CD4-positive, alpha-beta T cell (primary cell): ENCODE measurements around the gene CAMTA1. TPM values are rescaled to one million over a fixed set of nuclear protein-coding genes. Genes with fewer than 3 reads are reported as not detected.

Experiments used
- ATAC-seq: fragments of 200-7000 bp; cut with Tn5 transposase; one replicate; pipeline ENCODE4 v1.10.0; 2022; ENCODE audit warnings: mild to moderate bottlenecking; ENCODE audit not compliant: poor library complexity
- CTCF ChIA-PET: fragments of 350-600 bp; sonication (Branson Sonifier 250); formaldehyde crosslinking; loops from one replicate; lab custom pipeline; 2021; ENCODE audit warnings: antibody characterized with exemption, inconsistent platforms; lab: Charles Lee
- POLR2A ChIA-PET: fragments of 350-600 bp; sonication (Branson Sonifier 250); formaldehyde crosslinking; loops from one replicate; lab custom pipeline; 2021; ENCODE audit warnings: antibody characterized with exemption, inconsistent platforms; lab: Charles Lee
- DNase-seq, 14 experiments: peaks; one replicate each; pipeline ENCODE4 v3.0.0-alpha.2; 2013 to 2020; ENCODE audit warnings: mixed read lengths in 2 of 14
- H3K27ac ChIP-seq, 2 donors: one replicate each; pipeline versions ENCODE4 v1.5.1 to v1.7.0; 2013; ENCODE audit warnings: low read length in 2 of 2, low read depth in 1 of 2, mild to moderate bottlenecking in 1 of 2
- H3K27me3 ChIP-seq, 2 experiments: 1 replicate in 1 of 2; 2 replicates in 1 of 2; pipeline versions ENCODE4 v1.6.1 to v1.7.0; 2013; ENCODE audit warnings: low read length in 2 of 2, control low read depth in 1 of 2, mild to moderate bottlenecking in 1 of 2, moderate library complexity in 1 of 2; ENCODE audit not compliant: insufficient read depth in 2 of 2, control insufficient read depth in 1 of 2
- H3K36me3 ChIP-seq: one replicate; pipeline ENCODE4 v1.6.1; 2013; ENCODE audit warnings: low read length, control low read depth; ENCODE audit not compliant: insufficient read depth
- H3K4me1 ChIP-seq: one replicate; pipeline ENCODE4 v1.6.1; 2013; ENCODE audit warnings: low read length, control low read depth; ENCODE audit not compliant: insufficient read depth
- H3K4me3 ChIP-seq: one replicate; pipeline ENCODE4 v1.5.1; 2013; ENCODE audit warnings: mild to moderate bottlenecking, low read length, moderate library complexity
- H3K9me3 ChIP-seq, 2 experiments: 1 replicate in 1 of 2; 2 replicates in 1 of 2; pipeline versions ENCODE4 v1.6.1 to v1.7.0; 2013; ENCODE audit warnings: low read length in 2 of 2, mild to moderate bottlenecking in 2 of 2, control low read depth in 1 of 2, moderate library complexity in 1 of 2; ENCODE audit not compliant: control insufficient read depth in 1 of 2, insufficient read depth in 1 of 2
- H3K27ac Mint-ChIP-seq: one replicate; pipeline ENCODE4 v1.8.0; 2020; ENCODE audit warnings: mixed read lengths
- H3K27me3 Mint-ChIP-seq: one replicate; pipeline ENCODE4 v1.8.0; 2021; ENCODE audit warnings: mixed read lengths
- H3K36me3 Mint-ChIP-seq: one replicate; pipeline ENCODE4 v1.8.0; 2021; ENCODE audit warnings: low read depth, mixed read lengths
- H3K4me1 Mint-ChIP-seq: one replicate; pipeline ENCODE4 v1.8.0; 2021; ENCODE audit warnings: low read depth, mixed read lengths
- H3K4me3 Mint-ChIP-seq: one replicate; pipeline ENCODE4 v1.8.0; 2020; ENCODE audit warnings: mild to moderate bottlenecking, mixed read lengths
- H3K9me3 Mint-ChIP-seq: one replicate; pipeline ENCODE4 v1.8.0; 2020; ENCODE audit warnings: mixed read lengths
- CTCF ChIP-seq: fragments of 200-600 bp; IDR thresholded peaks from one replicate; pipeline ENCODE4 v1.8.0; 2022; ENCODE audit warnings: antibody characterized with exemption, mild to moderate bottlenecking
- intact Hi-C, 2 experiments: fragments of 100-400 bp; cut with DNase I in 1 of 2; cut with micrococcal nuclease in 1 of 2; formaldehyde crosslinking; loops; one replicate each; pipeline versions ENCODE4 v1.15.1 to v1.9.0; 2023 to 2025; cut with DNase I, micrococcal nuclease
- total RNA-seq, 174 experiments: library from RNA in 2 of 174; stranded (reverse) in 2 of 174; gene quantifications; one replicate each; pipeline ENCODE4 v1.2.3 and lab custom pipeline; 2021 to 2026

The CAMTA1 gene
- total RNA-seq, 2 experiments from 2014 or later: 38.6 to 39.3 TPM

GRCh38 chr1:7616953-7617352, 831.7 kb downstream of the CAMTA1 start:
- no peak for DNase-seq
- H3K27me3 ChIP-seq: no peaks in the 10 kb centered on the region
- no peaks in the 10 kb centered on the region for H3K4me1 Mint-ChIP-seq
- H3K27ac ChIP-seq: no peak overlapping the region
- no peak overlapping the region for H3K4me3 Mint-ChIP-seq
- no peak overlapping the region for H3K4me3 ChIP-seq
- H3K9me3 Mint-ChIP-seq: no peaks in the 10 kb centered on the region
- intact Hi-C loops: no loop called here
- TF ChIP-seq CTCF: no peak
- ATAC-seq: no peak
- no peaks in the 10 kb centered on the region for H3K36me3 ChIP-seq
- no peaks in the 10 kb centered on the region for H3K36me3 Mint-ChIP-seq
- no peaks in the 10 kb centered on the region for H3K4me1 ChIP-seq
- ChIA-PET POLR2A (no interaction called here), CTCF (no interaction called here)
- no peak overlapping the region for H3K27ac Mint-ChIP-seq
- peaks cover 30% of the 10 kb centered on the region for H3K27me3 Mint-ChIP-seq
- peaks cover 0 to 5% of the 10 kb centered on the region in 2 experiments for H3K9me3 ChIP-seq

GRCh38 chr1:7617826-7618225, 832.6 kb downstream of the CAMTA1 start:
- DNase-seq (no peak), ATAC-seq (no peak)
- TF ChIP-seq CTCF: no peak
- Histone ChIP-seq H3K27me3 (no peaks in the 10 kb centered on the region), H3K4me3 (no peak overlapping the region), H3K36me3 (no peaks in the 10 kb centered on the region), H3K9me3 (peaks cover 0 to 5% of the 10 kb centered on the region in 2 experiments), H3K4me1 (no peaks in the 10 kb centered on the region), H3K27ac (no peak overlapping the region)
- H3K27ac Mint-ChIP-seq: no peak overlapping the region
- CTCF ChIA-PET: no interaction called here
- H3K4me3 Mint-ChIP-seq: no peak overlapping the region
- H3K9me3 Mint-ChIP-seq: no peaks in the 10 kb centered on the region
- H3K4me1 Mint-ChIP-seq: no peaks in the 10 kb centered on the region
- intact Hi-C loops: no loop called here
- POLR2A ChIA-PET: no interaction called here
- H3K27me3 Mint-ChIP-seq: peaks cover 37% of the 10 kb centered on the region
- H3K36me3 Mint-ChIP-seq: no peaks in the 10 kb centered on the region

- Mint-ChIP-seq H3K4me1 (no peaks in the 10 kb centered on the region), H3K4me3 (no peak overlapping the region), H3K36me3 (no peaks in the 10 kb centered on the region), H3K9me3 (no peaks in the 10 kb centered on the region), H3K27ac (no peak overlapping the region), H3K27me3 (peaks cover 33% of the 10 kb centered on the region)
- ChIA-PET POLR2A (no interaction called here), CTCF (no interaction called here)
- no peaks in the 10 kb centered on the region for H3K4me1 ChIP-seq
- ATAC-seq (no peak), DNase-seq (no peak)
- no peaks in the 10 kb centered on the region for H3K36me3 ChIP-seq
- H3K9me3 ChIP-seq: peaks cover 0 to 5% of the 10 kb centered on the region in 2 experiments
- no peak for TF ChIP-seq CTCF
- no peak overlapping the region for H3K4me3 ChIP-seq
- H3K27ac ChIP-seq: no peak overlapping the region
- intact Hi-C loops: no loop called here
- H3K27me3 ChIP-seq: peaks cover 0 to 7% of the 10 kb centered on the region in 2 experiments
Measured at GRCh38 chr1:7620196-7620595, 834.9 kb downstream of the CAMTA1 start.
